Measurements from ENCODE around the gene ELAVL4. TPM values are rescaled to one million over a fixed set of nuclear protein-coding genes. Genes with fewer than 3 reads are reported as not detected.

The ELAVL4 gene
- total RNA-seq, 1 donor from 2014 or later, result 477 TPM

GRCh38 chr1:50106095-50106761 lies 2.5 kb upstream of the ELAVL4 start:
- Mint-ChIP-seq H3K4me3 (ENCODE audit: unreplicated experiment) (peak overlapping the region; percentile 95), H3K4me1 (ENCODE audit: low read depth, unreplicated experiment) (peaks cover 50% of the 10 kb centered on the region), H3K9me3 (ENCODE audit: unreplicated experiment) (peaks cover 65% of the 10 kb centered on the region), H3K36me3 (ENCODE audit: unreplicated experiment) (no peaks in the 10 kb centered on the region), H3K27me3 (ENCODE audit: unreplicated experiment) (peaks cover 43% of the 10 kb centered on the region), H3K27ac (ENCODE audit: unreplicated experiment) (peak overlapping the region; percentile 99)
- DNase-seq, result peak; percentile 66
- no peak for TF ChIP-seq CTCF (IDR thresholded peaks at IDR 0.05; ENCODE audit: partially characterized antibody, unreplicated experiment)

- DNase-seq, result no peak
- peak overlapping the region; percentile 100 for H3K27ac Mint-ChIP-seq (ENCODE audit: unreplicated experiment)
- peaks cover 39% of the 10 kb centered on the region for H3K27me3 Mint-ChIP-seq (ENCODE audit: unreplicated experiment)
- peak overlapping the region; percentile 100 for H3K4me3 Mint-ChIP-seq (ENCODE audit: unreplicated experiment)
- no peaks in the 10 kb centered on the region for H3K36me3 Mint-ChIP-seq (ENCODE audit: unreplicated experiment)
- H3K9me3 Mint-ChIP-seq (ENCODE audit: unreplicated experiment), result peaks cover 65% of the 10 kb centered on the region
- no peak for TF ChIP-seq CTCF (IDR thresholded peaks at IDR 0.05; ENCODE audit: partially characterized antibody, unreplicated experiment)
- H3K4me1 Mint-ChIP-seq (ENCODE audit: low read depth, unreplicated experiment), result peaks cover 35% of the 10 kb centered on the region
These were observed 396 bp downstream of the ELAVL4 start for GRCh38 chr1:50109116-50109515.

DNA sequence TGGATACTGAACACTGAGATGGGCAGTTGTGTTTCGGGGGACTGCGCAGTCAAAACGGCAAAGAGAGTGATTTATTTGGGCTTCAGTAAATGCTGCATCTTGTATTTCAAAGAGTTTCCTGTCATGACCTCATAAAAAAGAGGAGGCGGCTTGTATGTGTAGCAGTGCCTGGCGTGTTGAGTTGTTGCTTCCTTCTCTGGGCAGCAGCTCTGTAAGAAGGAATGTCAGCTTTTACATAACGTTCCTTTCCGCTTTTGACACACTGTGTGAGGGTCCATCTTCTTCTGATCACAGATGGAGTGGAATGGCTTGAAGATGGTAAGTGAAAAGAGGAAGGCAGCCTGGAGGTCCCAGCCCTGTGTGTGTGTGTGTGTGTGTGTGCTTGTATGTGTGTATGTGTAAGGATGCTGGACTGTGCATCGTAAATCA lies 941 bp downstream of the ELAVL4 start:
- DNase-seq, result peak; percentile 24
- no peak for TF ChIP-seq CTCF (IDR thresholded peaks at IDR 0.05; ENCODE audit: partially characterized antibody, unreplicated experiment)
- H3K4me1 Mint-ChIP-seq (ENCODE audit: low read depth, unreplicated experiment), result peaks cover 35% of the 10 kb centered on the region
- peak overlapping the region; percentile 100 for H3K4me3 Mint-ChIP-seq (ENCODE audit: unreplicated experiment)
- H3K36me3 Mint-ChIP-seq (ENCODE audit: unreplicated experiment), result no peaks in the 10 kb centered on the region
- H3K27ac Mint-ChIP-seq (ENCODE audit: unreplicated experiment), result peak overlapping the region; percentile 100
- H3K9me3 Mint-ChIP-seq (ENCODE audit: unreplicated experiment), result peaks cover 60% of the 10 kb centered on the region
- peaks cover 39% of the 10 kb centered on the region for H3K27me3 Mint-ChIP-seq (ENCODE audit: unreplicated experiment)

- H3K27me3 Mint-ChIP-seq (ENCODE audit: unreplicated experiment), result peaks cover 40% of the 10 kb centered on the region
- DNase-seq, result no peak
- peak overlapping the region; percentile 100 for H3K4me3 Mint-ChIP-seq (ENCODE audit: unreplicated experiment)
- peaks cover 59% of the 10 kb centered on the region for H3K9me3 Mint-ChIP-seq (ENCODE audit: unreplicated experiment)
- no peak for TF ChIP-seq CTCF (IDR thresholded peaks at IDR 0.05; ENCODE audit: partially characterized antibody, unreplicated experiment)
- no peaks in the 10 kb centered on the region for H3K36me3 Mint-ChIP-seq (ENCODE audit: unreplicated experiment)
- H3K4me1 Mint-ChIP-seq (ENCODE audit: low read depth, unreplicated experiment), result peaks cover 34% of the 10 kb centered on the region
- H3K27ac Mint-ChIP-seq (ENCODE audit: unreplicated experiment), result peak overlapping the region; percentile 100
These were observed 1.4 kb downstream of the ELAVL4 start for GRCh38 chr1:50110151-50110550.

- peak overlapping the region; percentile 100 for H3K4me3 Mint-ChIP-seq (ENCODE audit: unreplicated experiment)
- no peak for TF ChIP-seq CTCF (IDR thresholded peaks at IDR 0.05; ENCODE audit: partially characterized antibody, unreplicated experiment)
- no peaks in the 10 kb centered on the region for H3K36me3 Mint-ChIP-seq (ENCODE audit: unreplicated experiment)
- peaks cover 38% of the 10 kb centered on the region for H3K27me3 Mint-ChIP-seq (ENCODE audit: unreplicated experiment)
- DNase-seq, result no peak
- peaks cover 31% of the 10 kb centered on the region for H3K4me1 Mint-ChIP-seq (ENCODE audit: low read depth, unreplicated experiment)
- H3K9me3 Mint-ChIP-seq (ENCODE audit: unreplicated experiment), result peaks cover 54% of the 10 kb centered on the region
- H3K27ac Mint-ChIP-seq (ENCODE audit: unreplicated experiment), result peak overlapping the region; percentile 100
These were observed 1.9 kb downstream of the ELAVL4 start for GRCh38 chr1:50110656-50111055.
